ENCODE measurements around the gene CHST1. TPM values are rescaled to one million over a fixed set of nuclear protein-coding genes. Genes with fewer than 3 reads are reported as not detected.

Gene CHST1
- total RNA-seq, 3 donors from 2014 or later = 0.08 to 0.25 TPM; not detected in 1

DNA sequence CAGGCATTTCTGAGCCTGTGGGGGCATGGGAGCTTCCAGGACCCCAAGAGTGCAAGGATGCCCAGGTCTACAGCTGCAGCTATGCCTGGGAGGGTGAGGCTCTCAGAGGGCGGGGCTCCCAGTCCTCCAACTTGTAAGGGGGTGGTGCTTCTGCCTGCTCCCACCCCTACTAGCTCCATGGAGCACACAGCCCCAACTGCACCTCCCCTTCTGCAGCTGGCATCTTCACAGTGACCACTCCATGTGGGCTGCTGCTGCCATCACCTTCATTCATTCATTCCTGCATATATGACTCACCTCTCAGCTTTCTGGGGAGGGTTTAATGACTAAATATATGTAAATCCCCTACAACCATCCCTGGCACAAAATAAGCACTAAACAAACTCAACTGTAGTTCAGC lies 43.8 kb downstream of the CHST1 start:
- Mint-ChIP-seq H3K36me3 (ENCODE audit: insufficient read depth) (no peaks in the 10 kb centered on the region), H3K27me3 (ENCODE audit: low read depth) (peaks cover 43% of the 10 kb centered on the region), H3K9me3 (peaks cover 4% of the 10 kb centered on the region), H3K4me1 (ENCODE audit: low read depth) (no peaks in the 10 kb centered on the region), H3K4me3 (no peak overlapping the region)
- ATAC-seq (no peak), DNase-seq (no peak)

DNA sequence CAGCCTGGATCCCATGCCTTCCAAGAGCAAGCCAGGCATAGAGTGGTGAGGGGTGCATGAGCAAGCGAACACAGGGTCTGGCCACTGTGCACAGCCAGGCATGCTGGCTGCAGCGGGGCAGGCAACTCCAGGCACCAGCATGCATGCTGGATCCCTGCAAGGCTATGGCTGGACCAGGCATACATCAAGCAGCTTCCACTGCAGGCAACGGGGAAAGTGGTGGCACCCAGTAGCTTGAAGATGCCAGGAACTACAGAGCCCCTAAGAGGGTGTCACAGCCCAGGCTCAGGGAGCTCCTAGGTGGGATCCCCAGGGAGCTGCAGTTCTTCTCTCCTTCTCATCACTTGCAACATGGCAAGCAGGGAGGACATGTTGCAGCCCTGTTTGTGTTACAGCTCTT lies 45.2 kb downstream of the CHST1 start:
- Mint-ChIP-seq H3K4me3 (no peak overlapping the region), H3K4me1 (ENCODE audit: low read depth) (no peaks in the 10 kb centered on the region), H3K9me3 (peaks cover 4% of the 10 kb centered on the region), H3K36me3 (ENCODE audit: insufficient read depth) (no peaks in the 10 kb centered on the region), H3K27me3 (ENCODE audit: low read depth) (peaks cover 36% of the 10 kb centered on the region)
- no peak for ATAC-seq
- DNase-seq = no peak

DNA sequence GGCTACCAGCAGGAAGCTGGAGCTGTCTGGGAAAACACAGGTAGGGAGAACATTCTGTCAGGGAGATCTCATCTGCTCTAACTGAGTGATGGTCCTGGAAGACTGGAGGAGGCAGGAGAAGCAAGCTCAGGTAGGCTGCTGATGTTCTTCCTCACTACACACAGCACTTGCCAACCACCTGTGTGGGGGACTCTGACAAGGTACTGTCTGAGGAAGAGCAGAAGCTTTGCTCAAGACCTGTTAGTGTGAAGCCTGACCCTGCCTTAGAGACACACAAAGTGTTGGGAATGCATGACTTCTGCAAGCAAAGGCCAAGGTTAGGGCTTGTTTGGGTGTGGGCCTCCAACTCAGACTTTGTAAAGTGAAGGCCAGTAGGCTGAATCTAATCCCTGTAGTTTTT lies 46.5 kb downstream of the CHST1 start:
- H3K4me3 Mint-ChIP-seq = no peak overlapping the region
- no peak for ATAC-seq
- no peaks in the 10 kb centered on the region for H3K4me1 Mint-ChIP-seq (ENCODE audit: low read depth)
- peaks cover 31% of the 10 kb centered on the region for H3K27me3 Mint-ChIP-seq (ENCODE audit: low read depth)
- no peaks in the 10 kb centered on the region for H3K36me3 Mint-ChIP-seq (ENCODE audit: insufficient read depth)
- H3K9me3 Mint-ChIP-seq = peaks cover 4% of the 10 kb centered on the region
- DNase-seq = no peak

DNA sequence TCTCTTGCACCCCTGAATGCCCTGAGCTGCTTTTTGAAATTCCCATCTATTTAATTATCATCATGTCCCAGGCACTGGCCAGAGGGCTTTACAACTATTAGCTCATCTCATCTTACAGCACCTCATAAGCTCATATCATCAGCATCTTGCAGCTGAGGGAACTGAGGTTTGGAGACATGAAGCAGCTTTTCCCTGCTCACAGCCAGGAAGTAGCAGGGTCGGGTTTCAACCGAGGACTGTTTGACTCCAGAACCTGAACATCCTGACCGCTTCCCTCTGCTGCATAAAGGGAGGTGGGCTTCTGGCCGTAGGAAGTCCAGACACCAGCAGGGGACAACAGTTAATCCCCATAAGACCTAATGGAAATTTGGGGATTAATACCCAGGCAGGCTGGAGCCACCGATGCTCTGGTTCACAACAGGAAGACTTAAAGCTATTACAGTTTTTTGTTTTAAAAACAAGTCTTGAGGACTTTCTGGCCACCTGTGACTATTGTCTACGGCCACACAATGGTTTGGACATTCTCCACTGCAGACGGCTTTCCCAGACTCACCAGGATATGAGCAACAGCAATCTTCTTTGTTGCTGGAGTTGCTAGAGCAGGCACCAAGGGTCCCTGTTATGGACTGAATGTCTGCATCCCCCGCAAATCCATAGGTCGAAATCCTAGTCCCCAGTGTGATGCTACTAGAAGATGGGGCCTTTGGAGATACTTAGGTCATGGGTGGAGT lies 47.4 kb downstream of the CHST1 start:
- peaks cover 4% of the 10 kb centered on the region for H3K9me3 Mint-ChIP-seq
- H3K36me3 Mint-ChIP-seq (ENCODE audit: insufficient read depth) = no peaks in the 10 kb centered on the region
- no peak overlapping the region for H3K4me3 Mint-ChIP-seq
- DNase-seq (no peak), ATAC-seq (no peak)
- H3K27me3 Mint-ChIP-seq (ENCODE audit: low read depth) = peaks cover 29% of the 10 kb centered on the region
- no peaks in the 10 kb centered on the region for H3K4me1 Mint-ChIP-seq (ENCODE audit: low read depth)

DNA sequence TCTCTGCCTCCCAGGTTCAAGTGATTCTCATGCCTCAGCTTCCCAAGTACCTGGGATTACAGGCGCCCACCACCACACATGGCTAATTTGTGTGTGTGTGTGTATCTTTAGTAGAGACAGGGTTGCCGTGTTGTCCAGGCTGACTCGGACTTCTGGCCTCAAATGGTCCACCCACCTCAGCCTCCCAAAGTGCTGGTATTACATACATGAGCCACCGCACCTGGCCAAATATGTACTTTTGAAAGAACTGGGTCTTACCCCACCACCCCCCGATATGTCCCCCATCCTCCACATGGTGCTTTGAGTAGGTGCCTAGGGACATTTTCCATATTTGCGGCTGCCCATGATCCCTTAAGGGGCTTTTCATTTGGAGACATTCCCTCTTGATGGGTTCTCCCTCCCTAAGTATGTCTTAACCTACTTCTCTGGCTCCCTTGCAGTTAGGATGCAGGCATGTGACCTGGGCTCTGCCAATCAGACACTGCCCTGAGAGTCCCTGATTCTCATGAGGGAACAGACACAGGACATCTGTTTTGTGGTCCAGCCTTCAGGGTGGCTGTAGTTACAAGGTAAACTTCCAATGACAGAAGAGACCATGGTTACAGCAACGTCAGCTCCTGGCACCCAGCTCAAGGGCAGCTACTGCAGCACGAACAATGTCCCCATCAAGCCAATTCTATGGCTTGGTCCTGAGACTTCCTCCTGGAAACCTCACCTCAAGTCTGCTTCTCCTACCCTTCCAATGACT lies 48.4 kb downstream of the CHST1 start:
- H3K4me1 Mint-ChIP-seq (ENCODE audit: low read depth) = no peaks in the 10 kb centered on the region
- H3K9me3 Mint-ChIP-seq = peaks cover 4% of the 10 kb centered on the region
- ATAC-seq = no peak
- peaks cover 25% of the 10 kb centered on the region for H3K27me3 Mint-ChIP-seq (ENCODE audit: low read depth)
- DNase-seq = no peak
- no peaks in the 10 kb centered on the region for H3K36me3 Mint-ChIP-seq (ENCODE audit: insufficient read depth)
- H3K4me3 Mint-ChIP-seq = no peak overlapping the region

DNA sequence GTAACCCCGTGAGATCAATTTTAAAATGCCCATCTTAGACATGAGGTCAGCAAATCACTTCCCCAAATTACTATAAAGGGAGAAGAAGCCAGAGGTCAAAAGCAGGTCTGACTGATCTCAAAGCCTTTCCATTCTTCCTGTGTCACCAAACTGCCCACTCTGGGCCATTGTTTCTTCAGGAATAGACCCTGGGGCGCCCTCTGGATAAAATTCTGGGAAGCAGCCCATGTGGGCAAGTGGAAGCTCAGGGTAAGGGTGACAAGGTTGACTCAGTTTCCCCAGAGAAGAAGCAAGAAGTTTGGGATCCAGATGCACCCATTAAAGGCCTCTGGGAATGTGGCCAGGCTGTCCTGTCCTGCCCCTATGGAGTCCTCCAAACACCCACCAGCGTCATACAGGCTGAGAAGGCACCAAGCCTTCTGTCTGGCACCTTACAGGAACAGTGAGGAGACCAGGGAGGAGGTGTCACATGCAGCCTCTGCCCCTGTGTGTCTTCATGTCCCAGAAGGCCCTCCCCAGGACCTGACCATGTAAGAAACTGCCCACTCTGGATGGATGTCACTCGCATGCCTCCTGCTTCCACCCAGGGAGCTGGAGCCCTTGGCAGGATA lies 50.1 kb downstream of the CHST1 start:
- no peak overlapping the region for H3K4me3 Mint-ChIP-seq
- ATAC-seq = no peak
- H3K4me1 Mint-ChIP-seq (ENCODE audit: low read depth) = no peaks in the 10 kb centered on the region
- peaks cover 4% of the 10 kb centered on the region for H3K9me3 Mint-ChIP-seq
- H3K36me3 Mint-ChIP-seq (ENCODE audit: insufficient read depth) = no peaks in the 10 kb centered on the region
- H3K27me3 Mint-ChIP-seq (ENCODE audit: low read depth) = peaks cover 20% of the 10 kb centered on the region
- DNase-seq = no peak

DNA sequence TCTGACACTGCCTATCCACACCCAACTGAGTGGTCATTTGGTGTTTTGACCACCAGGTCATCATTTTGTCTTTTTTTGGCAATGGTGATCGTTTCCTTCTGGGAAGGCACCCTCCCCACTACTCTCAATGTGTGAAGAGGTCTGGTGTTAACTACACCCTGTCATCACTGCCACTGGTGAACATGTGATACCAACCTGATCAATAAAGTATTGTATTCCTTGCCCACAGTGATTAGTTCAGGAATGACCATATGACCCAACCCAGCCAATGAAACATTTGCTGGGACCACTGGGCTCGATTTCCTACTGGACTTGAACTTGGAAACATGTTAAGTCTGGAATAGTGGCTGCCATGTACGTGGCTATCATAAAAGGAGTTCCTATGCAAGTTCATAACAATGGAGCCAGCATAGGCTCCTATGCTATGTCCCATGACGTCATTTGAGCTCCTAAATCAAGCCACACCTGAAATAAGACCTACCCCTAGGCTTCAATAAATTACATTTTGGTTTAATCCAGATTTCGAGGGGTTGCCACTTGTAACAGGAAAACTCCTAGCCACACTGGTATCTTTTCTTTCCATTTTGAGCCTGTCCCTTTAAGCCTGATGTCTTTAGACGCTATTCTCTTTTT lies 51.1 kb downstream of the CHST1 start:
- no peak for DNase-seq
- Mint-ChIP-seq H3K9me3 (peaks cover under 1% of the 10 kb centered on the region), H3K36me3 (ENCODE audit: insufficient read depth) (no peaks in the 10 kb centered on the region), H3K27me3 (ENCODE audit: low read depth) (peaks cover 20% of the 10 kb centered on the region), H3K4me3 (no peak overlapping the region), H3K4me1 (ENCODE audit: low read depth) (no peaks in the 10 kb centered on the region)
- no peak for ATAC-seq

DNA sequence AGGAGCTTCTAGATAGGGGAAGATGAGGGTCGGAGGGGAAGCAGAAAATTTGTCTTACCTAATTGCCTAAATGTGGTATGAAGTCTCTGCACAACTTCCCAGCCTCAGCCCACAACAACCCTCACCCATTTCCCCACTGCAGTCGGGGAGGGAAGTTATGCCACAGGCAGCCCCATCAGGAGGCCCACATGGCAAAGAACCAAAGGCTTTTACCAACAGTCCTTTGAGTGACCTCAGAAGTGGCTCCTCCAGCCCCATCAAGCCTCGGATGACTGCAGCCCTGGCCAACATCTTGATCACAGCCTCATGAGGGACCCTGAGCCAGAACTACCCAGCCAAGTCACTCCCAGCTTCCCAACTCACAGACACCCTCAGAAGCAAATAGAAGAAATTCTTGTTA lies 54.8 kb downstream of the CHST1 start:
- ATAC-seq (no peak), DNase-seq (no peak)
- Mint-ChIP-seq H3K9me3 (no peaks in the 10 kb centered on the region), H3K4me1 (ENCODE audit: low read depth) (no peaks in the 10 kb centered on the region), H3K36me3 (ENCODE audit: insufficient read depth) (no peaks in the 10 kb centered on the region), H3K27me3 (ENCODE audit: low read depth) (peaks cover 21% of the 10 kb centered on the region), H3K4me3 (no peak overlapping the region)

DNA sequence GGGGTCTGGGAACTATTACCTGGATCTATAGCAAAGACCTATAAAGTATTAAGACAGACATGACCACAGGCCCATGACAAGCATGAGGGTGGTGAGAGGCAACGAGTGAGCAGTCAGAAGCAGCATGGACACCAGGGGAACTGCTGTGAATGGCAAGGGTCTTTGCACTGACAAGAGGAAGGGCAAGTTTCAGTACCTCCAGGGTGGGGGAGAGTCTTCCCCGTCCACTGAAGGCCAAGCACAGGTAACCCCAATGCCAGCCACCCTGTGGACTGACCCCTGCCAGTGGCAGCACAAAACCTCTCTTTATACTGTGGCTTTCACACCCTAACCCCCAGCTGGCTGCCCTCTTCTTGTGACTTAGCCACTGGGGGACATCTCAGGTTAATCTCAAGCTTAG lies 55.5 kb downstream of the CHST1 start:
- Mint-ChIP-seq H3K4me1 (ENCODE audit: low read depth) (no peaks in the 10 kb centered on the region), H3K4me3 (no peak overlapping the region), H3K27me3 (ENCODE audit: low read depth) (peaks cover 25% of the 10 kb centered on the region), H3K9me3 (no peaks in the 10 kb centered on the region), H3K36me3 (ENCODE audit: insufficient read depth) (no peaks in the 10 kb centered on the region)
- ATAC-seq = no peak
- no peak for DNase-seq

DNA sequence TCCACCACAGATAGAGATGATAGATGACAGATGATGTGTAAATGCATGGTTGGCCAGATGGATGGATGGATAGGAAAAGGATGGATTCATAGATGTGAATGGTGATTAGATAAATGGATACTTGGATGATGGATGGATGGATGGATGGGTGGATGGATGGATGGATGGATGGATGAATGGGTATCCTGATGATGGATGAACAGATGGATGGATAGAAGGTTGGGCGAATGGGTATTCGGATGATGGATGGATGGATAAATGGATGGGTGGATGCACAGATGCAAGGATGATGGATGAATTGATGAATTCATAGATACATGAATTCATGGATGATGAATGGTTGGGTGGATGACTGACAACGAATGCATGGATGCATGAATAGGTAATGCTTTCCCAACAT lies 56.1 kb downstream of the CHST1 start:
- Mint-ChIP-seq H3K4me1 (ENCODE audit: low read depth) (no peaks in the 10 kb centered on the region), H3K36me3 (ENCODE audit: insufficient read depth) (no peaks in the 10 kb centered on the region), H3K9me3 (no peaks in the 10 kb centered on the region), H3K4me3 (no peak overlapping the region), H3K27me3 (ENCODE audit: low read depth) (peaks cover 26% of the 10 kb centered on the region)
- no peak for ATAC-seq
- no peak for DNase-seq

DNA sequence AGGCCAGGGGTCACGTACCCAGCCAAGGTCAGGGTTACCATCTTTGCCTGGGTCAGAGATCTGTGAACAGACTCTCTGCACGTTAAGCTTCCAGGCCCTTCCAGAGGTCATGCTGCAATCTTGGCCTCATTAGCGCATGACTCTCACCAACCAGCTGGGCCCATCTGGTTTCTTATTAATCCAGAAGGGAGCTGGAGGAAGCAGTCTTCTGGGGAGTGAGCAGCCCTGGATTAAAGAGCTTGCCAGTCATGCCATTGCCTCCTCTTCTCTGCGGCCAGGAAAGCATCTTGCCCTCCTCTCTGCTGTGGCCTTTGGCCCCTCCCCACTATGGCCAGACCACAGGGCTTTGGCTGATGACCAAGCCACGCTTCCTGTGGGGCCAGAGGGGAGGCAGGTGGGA lies 57.4 kb downstream of the CHST1 start:
- Mint-ChIP-seq H3K9me3 (no peaks in the 10 kb centered on the region), H3K27me3 (ENCODE audit: low read depth) (peaks cover 33% of the 10 kb centered on the region), H3K36me3 (ENCODE audit: insufficient read depth) (no peaks in the 10 kb centered on the region), H3K4me1 (ENCODE audit: low read depth) (no peaks in the 10 kb centered on the region), H3K4me3 (no peak overlapping the region)
- DNase-seq (no peak), ATAC-seq (no peak)

DNA sequence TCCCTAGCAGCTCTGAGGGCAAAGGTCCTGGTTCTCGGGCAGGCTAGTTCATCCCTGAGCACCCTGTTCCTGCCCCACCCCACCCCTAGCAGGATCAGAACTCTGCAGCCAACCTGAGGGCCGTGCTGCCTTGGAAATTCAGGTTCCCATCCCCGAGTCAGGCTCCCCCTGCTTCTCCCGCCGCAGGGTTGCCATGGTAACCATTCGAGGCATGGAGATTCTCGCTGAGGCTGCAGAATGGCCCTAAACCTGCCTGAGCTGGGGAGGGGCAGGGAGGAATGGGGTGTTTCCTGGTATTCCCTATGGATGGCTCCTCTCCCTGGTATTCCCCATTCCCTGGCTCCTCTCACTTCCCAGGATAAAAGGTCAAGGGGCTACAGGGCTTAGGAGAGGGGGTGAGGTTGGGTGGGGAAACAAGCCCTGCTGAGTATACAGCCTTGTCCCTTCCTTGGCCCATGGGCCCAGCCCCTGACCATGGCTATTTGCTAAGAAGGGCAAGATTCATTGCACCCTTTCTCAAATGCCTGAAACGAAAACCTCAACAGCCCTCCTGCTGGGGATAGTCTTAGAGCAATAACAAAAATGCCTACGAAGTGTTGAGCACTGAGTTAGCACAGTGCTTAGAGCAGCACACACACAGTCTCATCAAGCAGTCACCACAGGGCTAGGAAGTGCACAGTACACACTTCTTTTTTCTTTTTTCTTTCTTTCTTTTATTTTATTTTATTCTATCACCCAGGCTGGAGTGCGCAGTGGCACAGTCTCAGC lies 58.7 kb downstream of the CHST1 start:
- H3K27me3 Mint-ChIP-seq (ENCODE audit: low read depth) = peaks cover 35% of the 10 kb centered on the region
- no peaks in the 10 kb centered on the region for H3K36me3 Mint-ChIP-seq (ENCODE audit: insufficient read depth)
- no peak overlapping the region for H3K4me3 Mint-ChIP-seq
- no peaks in the 10 kb centered on the region for H3K9me3 Mint-ChIP-seq
- DNase-seq (no peak), ATAC-seq (no peak)
- no peaks in the 10 kb centered on the region for H3K4me1 Mint-ChIP-seq (ENCODE audit: low read depth)

DNA sequence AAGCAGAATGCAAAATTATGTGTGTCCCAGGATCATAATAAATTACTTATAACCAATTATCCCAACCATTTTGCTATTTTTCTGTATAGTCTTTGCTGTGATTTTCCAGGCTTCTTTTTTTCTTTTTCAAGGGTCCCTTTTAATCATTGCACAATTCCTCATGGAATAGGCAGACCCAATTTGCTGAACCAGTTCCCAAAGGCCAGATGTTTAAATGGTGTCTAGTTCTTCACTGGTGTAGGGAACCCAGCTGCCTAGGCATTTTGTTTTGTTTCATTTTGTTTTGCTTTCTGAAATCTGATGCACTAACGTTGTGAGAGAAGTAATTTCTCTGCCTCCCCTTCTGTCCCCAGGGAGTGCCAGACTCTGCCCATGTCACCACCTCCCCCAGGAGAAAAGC lies 60.4 kb downstream of the CHST1 start:
- no peaks in the 10 kb centered on the region for H3K4me1 Mint-ChIP-seq (ENCODE audit: low read depth)
- no peaks in the 10 kb centered on the region for H3K36me3 Mint-ChIP-seq (ENCODE audit: insufficient read depth)
- ATAC-seq = no peak
- peaks cover 39% of the 10 kb centered on the region for H3K27me3 Mint-ChIP-seq (ENCODE audit: low read depth)
- H3K4me3 Mint-ChIP-seq = no peak overlapping the region
- no peak for DNase-seq
- no peaks in the 10 kb centered on the region for H3K9me3 Mint-ChIP-seq

Data from activated T-cell treated with anti-CD3 and anti-CD28 coated beads, Interleukin-2, amount 50 U/mL, for 4 hours (primary cell).